Cardiac fibroblast (primary cell): Measurements from ENCODE around the gene NCKIPSD.

Experiments
- DNase-seq, 2 donors: peaks; one replicate each; pipeline versions ENCODE4 v3.0.0 to v3.0.0-alpha.2; 2010; ENCODE audit warnings: low read depth in 2 of 2
- H3K4me3 ChIP-seq, 2 donors: replicated peaks in 1 of 2; 1 replicate in 1 of 2; 2 replicates in 1 of 2; pipeline ENCODE4 v1.5.1; 2011; ENCODE audit warnings: low read depth in 2 of 2, low read length in 2 of 2, mild to moderate bottlenecking in 2 of 2, moderate library complexity in 1 of 2
- CTCF ChIP-seq: IDR thresholded peaks from one replicate; pipeline ENCODE4 v1.5.1; 2011; ENCODE audit warnings: low read depth, mild to moderate bottlenecking, low read length, inconsistent platforms

The NCKIPSD gene

GRCh38 chr3:48633256-48633655 lies 52.5 kb downstream of the NCKIPSD start:
- TF ChIP-seq CTCF, result no peak
- DNase-seq, result no peak
- H3K4me3 ChIP-seq, result no peak overlapping the region

- TF ChIP-seq CTCF, result no peak
- H3K4me3 ChIP-seq, result no peak overlapping the region
- no peak for DNase-seq
Measured at GRCh38 chr3:48631516-48632448, 53.9 kb downstream of the NCKIPSD start.

DNA sequence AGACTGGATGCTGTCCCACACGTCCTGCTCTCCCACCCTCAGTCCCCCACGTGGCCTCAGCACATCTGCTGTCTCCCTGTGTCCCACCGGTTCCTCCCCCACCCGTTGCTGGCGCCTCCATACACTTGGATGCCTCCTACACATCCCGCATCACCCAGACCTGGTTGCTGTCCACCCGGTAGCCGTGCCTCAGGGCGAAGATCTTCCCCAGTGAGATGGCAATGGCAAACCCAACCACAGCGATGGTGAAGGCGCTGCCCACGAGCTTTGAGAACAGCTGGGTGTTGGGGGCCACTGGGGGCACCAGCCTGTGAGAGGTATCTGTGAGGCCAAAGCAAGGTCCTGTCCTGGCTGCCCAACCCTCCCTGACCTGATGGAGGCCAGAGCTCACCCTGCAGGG lies 54.9 kb downstream of the NCKIPSD start:
- TF ChIP-seq CTCF, result no peak
- DNase-seq, result no peak
- H3K4me3 ChIP-seq, result no peak overlapping the region

DNA sequence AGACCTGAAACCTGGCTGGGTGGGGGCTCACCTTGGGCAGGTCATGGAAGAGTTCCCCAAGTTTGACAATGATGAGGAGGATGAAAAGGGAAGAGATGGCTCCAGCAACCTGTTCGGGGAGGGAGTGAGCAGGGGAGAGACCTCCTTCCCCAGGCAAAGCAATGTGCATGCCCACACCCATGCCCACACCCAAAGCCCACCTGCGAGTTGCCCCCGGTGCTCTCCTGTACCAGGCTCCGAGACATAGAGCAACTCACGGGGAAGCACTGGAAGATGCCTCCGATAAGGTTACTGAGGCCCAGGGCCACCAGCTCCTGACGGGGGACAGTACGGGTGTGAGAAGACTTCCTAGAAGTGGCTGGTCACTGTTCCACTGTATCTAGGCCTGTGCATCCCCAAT lies 55.3 kb downstream of the NCKIPSD start:
- TF ChIP-seq CTCF, result no peak
- no peak for DNase-seq
- no peak overlapping the region for H3K4me3 ChIP-seq

DNA sequence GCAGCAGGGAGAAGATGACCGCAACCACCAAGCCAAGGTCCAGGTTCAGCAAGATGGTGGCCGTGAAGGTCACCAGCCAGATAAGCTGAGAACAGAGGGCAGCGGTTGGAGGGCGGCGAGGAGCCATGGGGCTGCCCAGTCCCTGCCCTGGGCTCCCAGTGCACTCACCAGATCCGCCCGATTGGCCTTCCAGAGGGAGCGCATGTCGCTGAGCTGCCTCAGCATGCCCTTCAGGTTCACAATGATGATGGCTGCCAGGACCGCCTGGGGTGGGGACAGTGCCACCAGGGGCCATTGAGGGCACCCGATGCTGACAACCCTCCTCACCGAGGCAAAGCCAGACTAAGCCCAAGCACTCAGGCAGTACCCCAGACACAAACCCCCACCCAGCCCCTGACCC lies 55.8 kb downstream of the NCKIPSD start:
- H3K4me3 ChIP-seq, result no peak overlapping the region
- DNase-seq, result no peak
- no peak for TF ChIP-seq CTCF

GRCh38 chr3:48628277-48629017 lies 57.3 kb downstream of the NCKIPSD start:
- H3K4me3 ChIP-seq, result no peak overlapping the region
- TF ChIP-seq CTCF, result no peak
- DNase-seq, result no peak
